Lower lobe of right lung (tissue), 2 donors: ENCODE data around the gene CD300A. TPM values are rescaled to one million over a fixed set of nuclear protein-coding genes. Genes with fewer than 3 reads are reported as not detected.

Experiments used
- ATAC-seq, 2 donors: fragments of 200-7000 bp; cut with Tn5 transposase; one replicate each; pipeline ENCODE4 v1.9.1; 2020 to 2022; ENCODE audit warnings: mild to moderate bottlenecking in 2 of 2, moderate library complexity in 2 of 2
- DNase-seq: peaks from one replicate; pipeline ENCODE4 v3.0.0-alpha.2; 2020
- H3K27ac ChIP-seq: fragments of 200-600 bp; one replicate; pipeline ENCODE4 v1.8.0; 2022
- H3K27me3 ChIP-seq: fragments of 200-600 bp; one replicate; pipeline ENCODE4 v1.8.0; 2022; ENCODE audit warnings: low read depth
- H3K36me3 ChIP-seq: fragments of 200-600 bp; one replicate; pipeline ENCODE4 v1.8.0; 2022; ENCODE audit warnings: mild to moderate bottlenecking
- H3K4me1 ChIP-seq: fragments of 200-600 bp; one replicate; pipeline ENCODE4 v1.8.0; 2022
- H3K4me3 ChIP-seq: fragments of 200-600 bp; one replicate; pipeline ENCODE4 v1.8.0; 2022; ENCODE audit warnings: mild to moderate bottlenecking
- H3K9me3 ChIP-seq: fragments of 200-600 bp; one replicate; pipeline ENCODE4 v1.8.0; 2022
- CTCF ChIP-seq: fragments of 200-600 bp; IDR thresholded peaks from one replicate; pipeline ENCODE4 v1.8.0; 2022; ENCODE audit warnings: antibody characterized with exemption, mild to moderate bottlenecking
- intact Hi-C: fragments of 100-400 bp; cut with DNase I; formaldehyde crosslinking; loops from one replicate; pipeline ENCODE4 v1.11.0; 2022
- total RNA-seq: library from RNA; stranded (reverse); fragmentation: NEBNext Ultra II Directional; extraction: Animal tissue kit (Norgen Biotek cat#: 25700); gene quantifications from one replicate; pipeline ENCODE4 v1.2.1, GENCODE V29; 2021
- donor health status: DM: no; HTN: yes; CAD: no; lungs with severe emphysema.

The CD300A gene
- total RNA-seq, 1 donor from 2014 or later: 27.8 TPM

- Histone ChIP-seq H3K9me3 (no peaks in the 10 kb centered on the region), H3K4me1 (peaks cover 28% of the 10 kb centered on the region), H3K4me3 (no peak overlapping the region), H3K36me3 (no peaks in the 10 kb centered on the region), H3K27me3 (peaks cover 20% of the 10 kb centered on the region), H3K27ac (peak overlapping the region; percentile 65)
- ATAC-seq: no peak
- DNase-seq: no peak
- TF ChIP-seq CTCF: no peak
- intact Hi-C loops: no loop called here
Measured at GRCh38 chr17:74426551-74427047, 39.8 kb upstream of the CD300A start.

- no peaks in the 10 kb centered on the region for H3K9me3 ChIP-seq
- ATAC-seq (peak in 1 of 2 donors; percentile 18), DNase-seq (no peak)
- intact Hi-C loops: no loop called here
- H3K27ac ChIP-seq: peak overlapping the region; percentile 65
- no peaks in the 10 kb centered on the region for H3K36me3 ChIP-seq
- TF ChIP-seq CTCF: no peak
- H3K4me1 ChIP-seq: peaks cover 34% of the 10 kb centered on the region
- H3K4me3 ChIP-seq: no peak overlapping the region
- H3K27me3 ChIP-seq: peaks cover 26% of the 10 kb centered on the region
Measured at GRCh38 chr17:74427048-74427762, 39.2 kb upstream of the CD300A start.

GRCh38 chr17:74427763-74428153 is 38.7 kb upstream of the CD300A start:
- no peak for DNase-seq
- no peak for TF ChIP-seq CTCF
- Histone ChIP-seq H3K27me3 (peaks cover 32% of the 10 kb centered on the region), H3K9me3 (no peaks in the 10 kb centered on the region), H3K36me3 (no peaks in the 10 kb centered on the region), H3K4me1 (peaks cover 35% of the 10 kb centered on the region), H3K4me3 (no peak overlapping the region), H3K27ac (peak overlapping the region; percentile 65)
- intact Hi-C loops: no loop called here
- no peak for ATAC-seq

- ATAC-seq (peak; percentile 46 to 57), DNase-seq (peak; percentile 75)
- H3K27ac ChIP-seq: peak overlapping the region; percentile 87
- TF ChIP-seq CTCF: no peak
- intact Hi-C loops: no loop called here
- H3K4me1 ChIP-seq: peaks cover 42% of the 10 kb centered on the region
- peaks cover 38% of the 10 kb centered on the region for H3K27me3 ChIP-seq
- no peaks in the 10 kb centered on the region for H3K36me3 ChIP-seq
- H3K9me3 ChIP-seq: no peaks in the 10 kb centered on the region
- peak overlapping the region; percentile 67 for H3K4me3 ChIP-seq
Measured at GRCh38 chr17:74429604-74430384, 36.6 kb upstream of the CD300A start.

- Histone ChIP-seq H3K27me3 (peaks cover 38% of the 10 kb centered on the region), H3K27ac (peak overlapping the region; percentile 87), H3K9me3 (no peaks in the 10 kb centered on the region), H3K4me3 (peak overlapping the region; percentile 67), H3K4me1 (peaks cover 45% of the 10 kb centered on the region), H3K36me3 (no peaks in the 10 kb centered on the region)
- intact Hi-C loops: no loop called here
- TF ChIP-seq CTCF: no peak
- DNase-seq (no peak), ATAC-seq (no peak)
Measured at GRCh38 chr17:74430385-74430705, 36.1 kb upstream of the CD300A start.
